ENCODE results near the gene FAM174B.

FAM174B gene

DNA sequence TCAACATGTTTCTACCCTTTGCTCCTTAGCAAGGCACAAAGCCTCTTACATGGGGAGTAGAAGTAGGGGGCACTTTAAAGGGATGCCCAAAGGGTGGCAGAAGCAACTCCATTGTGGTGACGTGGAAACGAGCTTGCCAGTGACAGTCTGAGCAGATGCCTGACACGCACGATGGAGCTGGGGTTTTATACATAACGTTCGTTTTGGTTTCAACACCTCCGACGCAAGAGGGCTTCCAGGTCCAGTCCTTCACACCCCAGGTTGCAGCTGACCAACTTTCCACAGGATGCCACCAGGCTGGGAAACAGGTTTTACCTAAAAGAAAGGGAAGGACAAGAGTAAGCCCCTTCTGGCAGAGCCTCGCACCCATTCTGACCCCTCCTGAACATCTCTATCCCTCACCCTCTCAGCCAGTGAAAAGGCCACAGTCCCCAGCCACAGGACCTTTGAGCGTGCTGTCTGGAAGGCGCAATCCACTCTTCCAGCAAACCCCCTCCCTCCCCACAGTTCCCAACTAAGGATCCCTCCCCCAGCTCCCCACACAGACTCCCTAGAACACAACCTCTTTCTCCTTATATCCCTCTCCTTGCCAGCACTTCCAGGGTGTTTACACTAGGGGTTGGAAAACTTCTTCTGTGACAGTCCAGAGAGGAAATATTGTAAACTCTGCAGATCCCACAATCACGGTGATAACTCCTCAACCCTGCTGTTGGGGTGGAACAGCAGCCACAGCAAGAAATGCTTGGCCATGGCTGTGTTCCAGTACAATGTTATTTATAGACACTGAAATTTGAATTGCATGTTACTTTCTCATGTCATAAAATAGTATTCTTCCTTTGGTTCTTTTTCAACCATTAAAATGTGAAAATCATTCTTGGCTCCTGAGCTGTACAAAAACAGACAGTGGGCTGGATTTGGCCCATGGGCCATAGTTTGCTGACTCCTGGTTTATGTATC, 36.2 kb downstream of the FAM174B start:
- Histone ChIP-seq H3K4me3 (ENCODE audit: low read length, poor library complexity, severe bottlenecking) (no peak overlapping the region), H3K4me1 (ENCODE audit: insufficient read depth, low read length, poor library complexity, severe bottlenecking) (no peaks in the 10 kb centered on the region), H3K79me2 (ENCODE audit: insufficient read depth, low read length) (no peaks in the 10 kb centered on the region), H3F3A (ENCODE audit: low read depth) (no peaks in the 10 kb centered on the region), H4K20me1 (ENCODE audit: insufficient read depth, low read length, poor library complexity, severe bottlenecking) (no peaks in the 10 kb centered on the region), H3K27me3 (ENCODE audit: insufficient read depth, low read length, poor library complexity, severe bottlenecking) (no peaks in the 10 kb centered on the region), H3K4me2 (ENCODE audit: low read depth, low read length, poor library complexity, severe bottlenecking) (no peak overlapping the region), H3K9me2 (replicated peaks; ENCODE audit: low read depth, low read length) (no peaks in the 10 kb centered on the region), H3K9ac (ENCODE audit: low read depth, low read length, poor library complexity, severe bottlenecking) (no peak overlapping the region), H2AFZ (ENCODE audit: low read length) (no peak overlapping the region), H3K9me3 (ENCODE audit: insufficient read depth, low read depth, low read length) (no peaks in the 10 kb centered on the region), H3K36me3 (ENCODE audit: insufficient read depth, low read length) (no peaks in the 10 kb centered on the region)
- TF ChIP-seq, protein P1, sequence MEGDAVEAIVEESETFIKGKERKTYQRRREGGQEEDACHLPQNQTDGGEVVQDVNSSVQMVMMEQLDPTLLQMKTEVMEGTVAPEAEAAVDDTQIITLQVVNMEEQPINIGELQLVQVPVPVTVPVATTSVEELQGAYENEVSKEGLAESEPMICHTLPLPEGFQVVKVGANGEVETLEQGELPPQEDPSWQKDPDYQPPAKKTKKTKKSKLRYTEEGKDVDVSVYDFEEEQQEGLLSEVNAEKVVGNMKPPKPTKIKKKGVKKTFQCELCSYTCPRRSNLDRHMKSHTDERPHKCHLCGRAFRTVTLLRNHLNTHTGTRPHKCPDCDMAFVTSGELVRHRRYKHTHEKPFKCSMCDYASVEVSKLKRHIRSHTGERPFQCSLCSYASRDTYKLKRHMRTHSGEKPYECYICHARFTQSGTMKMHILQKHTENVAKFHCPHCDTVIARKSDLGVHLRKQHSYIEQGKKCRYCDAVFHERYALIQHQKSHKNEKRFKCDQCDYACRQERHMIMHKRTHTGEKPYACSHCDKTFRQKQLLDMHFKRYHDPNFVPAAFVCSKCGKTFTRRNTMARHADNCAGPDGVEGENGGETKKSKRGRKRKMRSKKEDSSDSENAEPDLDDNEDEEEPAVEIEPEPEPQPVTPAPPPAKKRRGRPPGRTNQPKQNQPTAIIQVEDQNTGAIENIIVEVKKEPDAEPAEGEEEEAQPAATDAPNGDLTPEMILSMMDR (conservative IDR thresholded peaks at IDR 0.05; ENCODE audit: low read length) = no peak
- no peak for TF ChIP-seq EZH2phosphoT487 (IDR thresholded peaks at IDR 0.05; ENCODE audit: borderline replicate concordance)

DNA sequence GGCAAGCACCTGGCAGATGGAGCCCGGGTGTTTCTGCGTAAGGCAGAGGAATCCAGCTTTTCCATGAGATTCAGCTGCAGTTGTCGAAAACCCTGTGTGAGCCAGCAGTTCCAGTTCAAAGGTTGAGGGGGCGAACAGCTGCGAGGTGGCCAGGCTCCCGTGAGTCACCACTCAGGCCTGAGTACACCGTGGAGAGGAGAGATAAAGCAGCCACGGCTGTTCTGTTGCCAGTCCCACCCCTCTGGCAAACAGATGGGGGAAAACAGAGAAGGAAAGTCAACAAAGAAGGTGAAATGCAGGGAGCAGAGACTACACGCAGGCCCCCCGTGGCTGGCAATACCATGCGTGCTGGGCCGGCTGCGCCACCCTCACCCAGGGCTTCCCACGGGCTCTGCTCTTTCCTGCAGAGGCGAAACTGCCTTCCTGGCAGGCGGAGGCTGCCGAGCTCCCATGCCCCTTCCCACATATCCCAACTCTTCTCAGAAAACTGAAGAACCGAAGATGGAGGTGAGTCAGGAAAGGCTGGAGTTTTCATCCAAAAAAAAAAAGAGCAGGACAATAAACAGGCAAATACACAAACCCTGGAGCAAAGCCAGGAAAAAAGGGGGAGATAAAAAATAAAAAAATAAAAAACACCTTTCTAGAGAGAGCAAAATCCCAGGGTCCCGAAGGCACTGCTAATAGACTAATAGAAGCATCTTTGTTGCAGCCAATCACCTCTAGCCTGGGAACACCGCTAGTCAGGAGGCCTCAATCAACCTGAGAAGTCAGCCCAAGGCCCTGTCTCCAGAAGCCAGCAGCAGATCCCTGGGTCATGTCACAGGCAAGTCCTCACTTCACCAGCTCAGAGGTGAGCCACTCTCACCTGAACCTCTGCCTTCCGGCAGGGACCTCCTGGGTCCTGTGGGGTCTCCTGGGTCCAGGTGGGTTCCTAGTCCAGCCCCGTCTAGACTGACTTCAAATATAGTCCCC, 37.7 kb downstream of the FAM174B start:
- Histone ChIP-seq H4K20me1 (ENCODE audit: insufficient read depth, low read length, poor library complexity, severe bottlenecking) (no peaks in the 10 kb centered on the region), H2AFZ (ENCODE audit: low read length) (no peak overlapping the region), H3F3A (ENCODE audit: low read depth) (no peaks in the 10 kb centered on the region), H3K79me2 (ENCODE audit: insufficient read depth, low read length) (no peaks in the 10 kb centered on the region), H3K9ac (ENCODE audit: low read depth, low read length, poor library complexity, severe bottlenecking) (no peak overlapping the region), H3K9me3 (ENCODE audit: insufficient read depth, low read depth, low read length) (no peaks in the 10 kb centered on the region), H3K4me2 (ENCODE audit: low read depth, low read length, poor library complexity, severe bottlenecking) (no peak overlapping the region), H3K27me3 (ENCODE audit: insufficient read depth, low read length, poor library complexity, severe bottlenecking) (no peaks in the 10 kb centered on the region), H3K36me3 (ENCODE audit: insufficient read depth, low read length) (no peaks in the 10 kb centered on the region), H3K4me1 (ENCODE audit: insufficient read depth, low read length, poor library complexity, severe bottlenecking) (no peaks in the 10 kb centered on the region), H3K9me2 (replicated peaks; ENCODE audit: low read depth, low read length) (no peaks in the 10 kb centered on the region), H3K4me3 (ENCODE audit: low read length, poor library complexity, severe bottlenecking) (no peak overlapping the region)
- TF ChIP-seq, protein P1 (conservative IDR thresholded peaks at IDR 0.05; ENCODE audit: low read length) = no peak
- no peak for TF ChIP-seq EZH2phosphoT487 (IDR thresholded peaks at IDR 0.05; ENCODE audit: borderline replicate concordance)

DNA sequence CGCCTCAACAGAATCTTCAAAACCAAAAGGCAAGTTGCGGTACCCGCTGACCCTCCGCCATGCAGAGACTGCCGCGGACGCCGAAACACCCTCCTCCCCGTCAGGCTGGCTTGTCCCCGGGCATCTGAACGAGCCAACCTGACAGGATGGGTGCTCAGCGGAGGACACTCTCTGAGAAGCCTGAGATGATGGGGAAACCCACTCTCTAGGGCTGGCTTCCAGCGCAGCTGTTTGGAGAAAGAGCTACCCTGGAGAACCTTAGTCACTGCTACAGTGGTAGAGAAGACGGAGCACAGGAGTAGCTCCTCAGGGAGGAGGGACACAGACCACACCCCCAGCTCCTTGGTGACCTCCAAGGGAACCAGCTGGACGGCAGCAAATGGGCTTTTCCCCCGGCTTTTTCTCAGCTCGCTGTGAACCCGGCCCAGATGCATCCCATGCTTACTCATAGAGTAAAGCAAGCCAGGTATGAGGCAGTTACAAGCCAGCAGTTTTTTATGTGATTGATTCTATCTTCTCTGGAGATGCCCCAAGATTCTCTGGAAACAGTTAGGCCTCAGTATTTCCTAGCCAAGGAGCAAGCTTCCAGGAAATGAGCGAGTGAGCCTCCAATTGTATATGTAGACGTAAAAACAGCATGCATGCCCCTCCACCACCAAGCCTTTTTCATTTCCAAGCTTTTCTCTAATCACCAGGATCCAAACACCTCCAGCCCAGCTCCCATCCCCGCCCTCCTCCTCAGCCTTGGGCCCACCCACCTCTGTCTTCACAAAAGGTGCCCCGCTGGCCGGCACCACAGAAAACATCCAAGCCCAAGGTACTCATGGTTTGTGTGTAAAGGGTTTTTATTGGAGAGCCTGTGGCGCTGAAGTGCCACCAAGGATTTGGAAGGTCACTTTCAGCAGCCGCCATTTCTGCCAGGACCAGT, 38.7 kb downstream of the FAM174B start:
- Histone ChIP-seq H2AFZ (ENCODE audit: low read length) (no peak overlapping the region), H3K27me3 (ENCODE audit: insufficient read depth, low read length, poor library complexity, severe bottlenecking) (no peaks in the 10 kb centered on the region), H3K79me2 (ENCODE audit: insufficient read depth, low read length) (no peaks in the 10 kb centered on the region), H3K4me1 (ENCODE audit: insufficient read depth, low read length, poor library complexity, severe bottlenecking) (no peaks in the 10 kb centered on the region), H3K4me2 (ENCODE audit: low read depth, low read length, poor library complexity, severe bottlenecking) (no peak overlapping the region), H3K9me2 (replicated peaks; ENCODE audit: low read depth, low read length) (no peaks in the 10 kb centered on the region), H3K9ac (ENCODE audit: low read depth, low read length, poor library complexity, severe bottlenecking) (no peak overlapping the region), H3K36me3 (ENCODE audit: insufficient read depth, low read length) (no peaks in the 10 kb centered on the region), H3K4me3 (ENCODE audit: low read length, poor library complexity, severe bottlenecking) (no peak overlapping the region), H3K9me3 (ENCODE audit: insufficient read depth, low read depth, low read length) (no peaks in the 10 kb centered on the region), H4K20me1 (ENCODE audit: insufficient read depth, low read length, poor library complexity, severe bottlenecking) (no peaks in the 10 kb centered on the region), H3F3A (ENCODE audit: low read depth) (no peaks in the 10 kb centered on the region)
- no peak for TF ChIP-seq EZH2phosphoT487 (IDR thresholded peaks at IDR 0.05; ENCODE audit: borderline replicate concordance)
- TF ChIP-seq, protein P1 (conservative IDR thresholded peaks at IDR 0.05; ENCODE audit: low read length) = no peak
